Kidney (tissue), 14 donors: Measurements from ENCODE around the gene CLK1. TPM values are rescaled to one million over a fixed set of nuclear protein-coding genes. Genes with fewer than 3 reads are reported as not detected.

Source experiments
- DNase-seq, 5 donors: peaks; one replicate each; pipeline ENCODE4 v3.0.0-alpha.2; 2013 to 2020
- FAIRE-seq: peaks from 2 replicates; lab custom pipeline; 2012; peaks lifted over from hg19 to GRCh38; lab: Jason Lieb, UNC
- H3K27ac ChIP-seq, 2 donors: one replicate each; pipeline ENCODE4 v1.7.0; 2013; ENCODE audit warnings: low read depth in 2 of 2, low read length in 2 of 2, inconsistent platforms in 1 of 2
- H3K27me3 ChIP-seq: one replicate; pipeline ENCODE4 v1.7.1; 2013; ENCODE audit warnings: low read length, inconsistent platforms; ENCODE audit not compliant: control insufficient read depth, insufficient read depth
- H3K36me3 ChIP-seq, 3 donors: one replicate each; pipeline versions ENCODE4 v1.7.0 to v1.7.1; 2013; ENCODE audit warnings: low read length in 3 of 3, control low read depth in 1 of 3, inconsistent platforms in 1 of 3; ENCODE audit not compliant: insufficient read depth in 3 of 3, control insufficient read depth in 2 of 3
- H3K4me1 ChIP-seq, 3 donors: one replicate each; pipeline versions ENCODE4 v1.7.0 to v1.7.1; 2013; ENCODE audit warnings: low read length in 3 of 3, inconsistent platforms in 1 of 3, low read depth in 1 of 3; ENCODE audit not compliant: control insufficient read depth in 2 of 3, insufficient read depth in 2 of 3
- H3K4me3 ChIP-seq, 3 donors: one replicate each; pipeline versions ENCODE4 v1.7.0 to v1.8.1; 2013; ENCODE audit warnings: low read length in 3 of 3, control low read depth in 1 of 3, inconsistent platforms in 1 of 3
- H3K9ac ChIP-seq, 3 donors: one replicate each; pipeline versions ENCODE4 v1.7.0 to v1.7.1; 2013; ENCODE audit warnings: low read length in 3 of 3, control low read depth in 1 of 3, inconsistent platforms in 1 of 3
- H3K9me3 ChIP-seq, 3 donors: one replicate each; pipeline versions ENCODE4 v1.7.0 to v1.7.1; 2013; ENCODE audit warnings: low read length in 3 of 3, control low read depth in 1 of 3, inconsistent platforms in 1 of 3; ENCODE audit not compliant: control insufficient read depth in 2 of 3, insufficient read depth in 1 of 3
- intact Hi-C: fragments of 100-400 bp; cut with DNase I; formaldehyde crosslinking; loops from one replicate; pipeline ENCODE4 v1.11.1; 2022
- polyA plus RNA-seq: library from polyadenylated mRNA; stranded (reverse); fragments of 350-450 nt; fragmentation: Illumina TruSeq; extraction: RNeasy Lipid Tissue Mini Kit (QIAGEN cat#74804); gene quantifications from one replicate; pipeline ENCODE4 v1.2.3, GENCODE V29; 2014; ENCODE audit warnings: low read depth, low replicate concordance; ENCODE audit not compliant: insufficient read depth
- total RNA-seq: library from RNA; stranded (reverse); fragmentation: NEBNext Ultra II Directional; extraction: Animal tissue kit (Norgen Biotek cat#: 25700); gene quantifications from one replicate; pipeline ENCODE4 v1.2.1, GENCODE V29; 2021
- TF ChIP-seq, protein P1 (sequence below): IDR thresholded peaks from 3 replicates; pipeline ENCODE4 v1.5.1; 2012; ENCODE audit warnings: mild to moderate bottlenecking, moderate library complexity, borderline replicate concordance; ENCODE audit not compliant: insufficient read depth; ENCODE audit errors: extremely low read depth
- donor health status: control.
- donor health status: control.
- donor health status: control.
- donor health status: control.
- donor health status: control.
- donor health status: DM: yes; HTN: yes; CAD: no.
- donor health status: Normal renal cell carcinoma (clear cell type).

Gene CLK1
- total and polyA plus RNA-seq, 2 donors from 2014 or later, result 91.4 to 108 TPM

GRCh38 chr2:200814276-200814815 lies 50.1 kb downstream of the CLK1 start:
- Histone ChIP-seq H3K27ac (no peak overlapping the region), H3K9me3 (no peaks in the 10 kb centered on the region), H3K4me3 (no peak overlapping the region), H3K9ac (no peak overlapping the region), H3K4me1 (peaks cover 0 to 11% (median 3%) of the 10 kb centered on the region in 3 donors), H3K36me3 (peaks cover 21 to 55% (median 47%) of the 10 kb centered on the region in 3 donors), H3K27me3 (no peaks in the 10 kb centered on the region)
- FAIRE-seq, result no peak
- intact Hi-C loops, result no loop called here
- TF ChIP-seq, protein P1, sequence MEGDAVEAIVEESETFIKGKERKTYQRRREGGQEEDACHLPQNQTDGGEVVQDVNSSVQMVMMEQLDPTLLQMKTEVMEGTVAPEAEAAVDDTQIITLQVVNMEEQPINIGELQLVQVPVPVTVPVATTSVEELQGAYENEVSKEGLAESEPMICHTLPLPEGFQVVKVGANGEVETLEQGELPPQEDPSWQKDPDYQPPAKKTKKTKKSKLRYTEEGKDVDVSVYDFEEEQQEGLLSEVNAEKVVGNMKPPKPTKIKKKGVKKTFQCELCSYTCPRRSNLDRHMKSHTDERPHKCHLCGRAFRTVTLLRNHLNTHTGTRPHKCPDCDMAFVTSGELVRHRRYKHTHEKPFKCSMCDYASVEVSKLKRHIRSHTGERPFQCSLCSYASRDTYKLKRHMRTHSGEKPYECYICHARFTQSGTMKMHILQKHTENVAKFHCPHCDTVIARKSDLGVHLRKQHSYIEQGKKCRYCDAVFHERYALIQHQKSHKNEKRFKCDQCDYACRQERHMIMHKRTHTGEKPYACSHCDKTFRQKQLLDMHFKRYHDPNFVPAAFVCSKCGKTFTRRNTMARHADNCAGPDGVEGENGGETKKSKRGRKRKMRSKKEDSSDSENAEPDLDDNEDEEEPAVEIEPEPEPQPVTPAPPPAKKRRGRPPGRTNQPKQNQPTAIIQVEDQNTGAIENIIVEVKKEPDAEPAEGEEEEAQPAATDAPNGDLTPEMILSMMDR, result no peak
- no peak for DNase-seq

- TF ChIP-seq, protein P1, result peak; percentile 47
- FAIRE-seq (no peak), DNase-seq (peak; percentile 83 to 94 (median 87))
- peak overlapping the region; percentile 89 to 94 (median 92) for H3K9ac ChIP-seq
- H3K27me3 ChIP-seq, result no peaks in the 10 kb centered on the region
- peaks cover 9 to 35% (median 30%) of the 10 kb centered on the region in 3 donors for H3K36me3 ChIP-seq
- intact Hi-C loops, result no loop called here
- peak overlapping the region; percentile 85 to 94 (median 93) for H3K4me3 ChIP-seq
- peaks cover 0 to 11% (median 3%) of the 10 kb centered on the region in 3 donors for H3K4me1 ChIP-seq
- H3K9me3 ChIP-seq, result no peaks in the 10 kb centered on the region
- H3K27ac ChIP-seq, result peak overlapping the region; percentile 98 to 99
These were observed 52.1 kb downstream of the CLK1 start for GRCh38 chr2:200812122-200813022.

DNA sequence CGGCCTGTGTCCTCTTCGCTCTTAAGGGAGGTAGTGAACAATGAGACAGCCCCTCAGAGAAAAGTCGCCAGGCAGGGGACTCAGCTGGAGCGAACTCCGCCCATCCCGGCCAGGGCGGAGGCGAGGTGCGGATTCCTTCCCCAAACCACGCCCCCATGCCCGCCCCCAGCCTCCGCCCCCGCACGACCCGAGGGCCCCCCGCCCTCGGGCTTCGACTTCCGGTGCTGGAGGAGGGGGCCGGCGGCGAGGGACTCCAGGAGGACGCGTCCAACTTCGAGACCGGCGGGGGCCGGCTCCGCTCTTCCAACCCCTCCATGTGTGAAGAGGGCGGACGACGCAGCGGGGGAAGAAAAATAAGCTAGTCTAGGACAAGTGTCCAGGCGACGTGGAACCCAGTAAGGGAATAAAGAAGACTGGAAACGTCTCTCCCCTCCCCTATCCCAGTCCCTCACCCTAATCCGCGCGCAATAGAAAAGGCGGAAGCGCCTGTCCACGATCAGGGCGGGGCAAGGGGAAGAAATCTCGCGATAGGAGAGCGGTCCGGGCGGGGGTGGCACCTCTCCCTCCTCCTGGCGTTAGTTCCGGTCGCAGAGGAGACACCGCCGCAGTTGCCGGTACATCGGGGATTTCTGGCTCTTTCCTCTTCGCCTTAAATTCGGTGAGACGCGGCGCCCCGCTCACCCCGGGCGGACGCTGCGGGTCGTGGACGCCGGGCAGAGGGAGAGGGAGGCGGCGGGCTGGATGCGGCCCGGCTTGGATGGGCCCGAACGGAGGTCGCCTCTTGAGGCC lies 52.9 kb downstream of the CLK1 start, which contains the start of gene BZW1:
Gene BZW1 (plus strand): TSS at position 578 of the 789 bp plus-strand sequence. CDS start 1,308 bp downstream, outside the sequence.
- H3K36me3 ChIP-seq, result peaks cover 4 to 27% (median 24%) of the 10 kb centered on the region in 3 donors
- peak within 1 kb of the TSS; percentile 85 to 94 (median 93) for H3K4me3 ChIP-seq
- DNase-seq (peak; percentile 97 to 99 (median 99)), FAIRE-seq (no peak)
- H3K9me3 ChIP-seq, result no peaks in the 10 kb centered on the region
- TF ChIP-seq, protein P1, result no peak
- H3K27me3 ChIP-seq, result no peaks in the 10 kb centered on the region
- peak within 1 kb of the TSS; percentile 98 to 99 for H3K27ac ChIP-seq
- peak within 1 kb of the TSS; percentile 89 to 94 (median 92) for H3K9ac ChIP-seq
- intact Hi-C loops, result no loop called here
- peaks cover 0 to 11% (median 3%) of the 10 kb centered on the region in 3 donors for H3K4me1 ChIP-seq
